Astrocyte (in vitro differentiated cells and primary cell): Measurements from ENCODE around the gene TANGO2.

Experiments
- CTCF ChIP-seq: IDR thresholded peaks from 2 replicates; pipeline ENCODE4 v1.5.1; 2011; ENCODE audit warnings: low read depth, mild to moderate bottlenecking, inconsistent platforms, low read length, moderate library complexity; ENCODE audit not compliant: insufficient read depth
- EZH2 ChIP-seq: IDR thresholded peaks from 2 replicates; pipeline ENCODE4 v1.6.1; 2012; ENCODE audit warnings: mild to moderate bottlenecking, low read length, inconsistent platforms; ENCODE audit not compliant: insufficient read depth

- TF ChIP-seq CTCF, result no peak
- TF ChIP-seq EZH2, result no peak
Measured at GRCh38 chr22:20025401-20026203, 4.7 kb downstream of the TANGO2 start.
